ENCODE results near the gene PSMB2.
A peak's percentile ranks its signal among the peaks of the same experiment; 100 is the strongest.
"Not testable (repeated sequence)": the region's sequence is repeated elsewhere in the genome, so short reads cannot be mapped to it uniquely, and the experiment has no call there.

The PSMB2 gene

GRCh38 chr1:35641233-35641866, at the start of gene PSMB2:
Gene PSMB2 (minus strand): TSS chr1:35641526. CDS start chr1:35641432, 94 bp downstream.
- DNase-seq (ENCODE audit: low read depth) = peak; percentile 98

- no peak for DNase-seq (ENCODE audit: low read depth)
These were observed 49.8 kb upstream of the PSMB2 start for GRCh38 chr1:35691080-35691479.

GRCh38 chr1:35690103-35690502, 48.8 kb upstream of the PSMB2 start:
- DNase-seq (ENCODE audit: low read depth) = not testable (repeated sequence)

- DNase-seq (ENCODE audit: low read depth) = no peak
These were observed 46.8 kb upstream of the PSMB2 start for GRCh38 chr1:35688161-35688560.

GRCh38 chr1:35683012-35683411, 41.7 kb upstream of the PSMB2 start:
- DNase-seq (ENCODE audit: low read depth) = no peak

- DNase-seq (ENCODE audit: low read depth) = no peak
These were observed 38.9 kb upstream of the PSMB2 start for GRCh38 chr1:35680271-35680670.

- no peak for DNase-seq (ENCODE audit: low read depth)
These were observed 34.4 kb upstream of the PSMB2 start for GRCh38 chr1:35675773-35676172.

GRCh38 chr1:35674111-35674510, 32.8 kb upstream of the PSMB2 start:
- no peak for DNase-seq (ENCODE audit: low read depth)

- no peak for DNase-seq (ENCODE audit: low read depth)
These were observed 30.8 kb upstream of the PSMB2 start for GRCh38 chr1:35672116-35672515.

- DNase-seq (ENCODE audit: low read depth) = no peak
These were observed 27.2 kb upstream of the PSMB2 start for GRCh38 chr1:35668506-35668905.

- no peak for DNase-seq (ENCODE audit: low read depth)
These were observed 25.6 kb upstream of the PSMB2 start for GRCh38 chr1:35666916-35667315.

- no peak for DNase-seq (ENCODE audit: low read depth)
These were observed 24.9 kb upstream of the PSMB2 start for GRCh38 chr1:35666216-35666615.

GRCh38 chr1:35663434-35663833, 22.1 kb upstream of the PSMB2 start:
- DNase-seq (ENCODE audit: low read depth) = no peak

GRCh38 chr1:35661474-35661795, 20.1 kb upstream of the PSMB2 start:
- no peak for DNase-seq (ENCODE audit: low read depth)

- no peak for DNase-seq (ENCODE audit: low read depth)
These were observed 19.5 kb upstream of the PSMB2 start for GRCh38 chr1:35660581-35661473.

- no peak for DNase-seq (ENCODE audit: low read depth)
These were observed 18.3 kb upstream of the PSMB2 start for GRCh38 chr1:35659589-35659988.

GRCh38 chr1:35657851-35658250, 16.5 kb upstream of the PSMB2 start:
- no peak for DNase-seq (ENCODE audit: low read depth)

- DNase-seq (ENCODE audit: low read depth) = no peak
These were observed 15.5 kb upstream of the PSMB2 start for GRCh38 chr1:35656863-35657232.

- no peak for DNase-seq (ENCODE audit: low read depth)
These were observed 15.0 kb upstream of the PSMB2 start for GRCh38 chr1:35656148-35656862.

GRCh38 chr1:35655196-35655595, 13.9 kb upstream of the PSMB2 start:
- no peak for DNase-seq (ENCODE audit: low read depth)

GRCh38 chr1:35650416-35650815, 9.1 kb upstream of the PSMB2 start:
- DNase-seq (ENCODE audit: low read depth) = no peak

- no peak for DNase-seq (ENCODE audit: low read depth)
These were observed 4.7 kb upstream of the PSMB2 start for GRCh38 chr1:35646043-35646442.

GRCh38 chr1:35644204-35644603, 2.9 kb upstream of the PSMB2 start:
- no peak for DNase-seq (ENCODE audit: low read depth)

Measured in stimulated activated CD8-positive, alpha-beta memory T cell treated with anti-CD3 and anti-CD28 coated beads, Interleukin-15, amount 100 ng/mL, for 24 hours (primary cell).